Fibroblast of mammary gland (primary cell): ENCODE results near the gene MGARP.
A peak's percentile ranks its signal among the peaks of the same experiment; 100 is the strongest.

ENCODE experiments used
- DNase-seq: peaks from one replicate; pipeline ENCODE4 v3.0.0-alpha.2; 2010; ENCODE audit warnings: low read depth
- H3K4me3 ChIP-seq: 2 replicates; pipeline ENCODE4 v1.5.1; 2011; ENCODE audit warnings: low read depth, mild to moderate bottlenecking, low read length, moderate library complexity; ENCODE audit not compliant: control insufficient read depth
- CTCF ChIP-seq: conservative IDR thresholded peaks from 2 replicates; pipeline ENCODE4 v1.5.1; 2011; ENCODE audit warnings: low read depth, low read length, inconsistent platforms; ENCODE audit not compliant: control insufficient read depth, insufficient read depth

The MGARP gene

GRCh38 chr4:139295206-139295941, 15.3 kb upstream of the MGARP start:
- H3K4me3 ChIP-seq = peak overlapping the region; percentile 88
- DNase-seq = peak; percentile 88
- TF ChIP-seq CTCF = peak; percentile 86

GRCh38 chr4:139286186-139286698, 6.2 kb upstream of the MGARP start:
- no peak for DNase-seq
- TF ChIP-seq CTCF = no peak
- H3K4me3 ChIP-seq = no peak overlapping the region

GRCh38 chr4:139282721-139283075, 2.7 kb upstream of the MGARP start:
- TF ChIP-seq CTCF = no peak
- no peak for DNase-seq
- no peak overlapping the region for H3K4me3 ChIP-seq

GRCh38 chr4:139282065-139282720, 2.2 kb upstream of the MGARP start:
- peak; percentile 4 for DNase-seq
- H3K4me3 ChIP-seq = no peak overlapping the region
- no peak for TF ChIP-seq CTCF

GRCh38 chr4:139278912-139279759, 889 bp downstream of the MGARP start:
- DNase-seq = peak; percentile 5
- no peak for TF ChIP-seq CTCF
- H3K4me3 ChIP-seq = peak overlapping the region; percentile 61

- no peak overlapping the region for H3K4me3 ChIP-seq
- no peak for DNase-seq
- no peak for TF ChIP-seq CTCF
These were observed 1.5 kb downstream of the MGARP start for GRCh38 chr4:139278485-139278884.
